ENCODE results near the gene NTN4. TPM values are rescaled to one million over a fixed set of nuclear protein-coding genes. Genes with fewer than 3 reads are reported as not detected.

Gene NTN4
- polyA plus RNA-seq, 1 of the 3 experiments (the other 2 are of a cell fraction) = 0.08 TPM

- TF ChIP-seq PBX3 (IDR thresholded peaks at IDR 0.05) = no peak
- no peak for TF ChIP-seq SMC3 (IDR thresholded peaks at IDR 0.05; ENCODE audit: low read depth, low read length)
Observed at GRCh38 chr12:95766356-95767019, 24.1 kb downstream of the NTN4 start (continued).

- no peak for DNase-seq
- H2AFZ ChIP-seq (ENCODE audit: low read depth) = no peak overlapping the region
- no peak for TF ChIP-seq RCOR1 (IDR thresholded peaks at IDR 0.05; ENCODE audit: low read length)
- TF ChIP-seq TAF1 (IDR thresholded peaks at IDR 0.05; ENCODE audit: borderline replicate concordance, low read depth, low read length) = no peak
- no peak for TF ChIP-seq RAD21 (IDR thresholded peaks at IDR 0.05; ENCODE audit: low read length)
- TF ChIP-seq FOXM1 (IDR thresholded peaks at IDR 0.05; ENCODE audit: low read depth) = no peak
- no peak for TF ChIP-seq FOXJ3 (CRISPR knock-in tag; IDR thresholded peaks at IDR 0.05)
- no peak for TF ChIP-seq POLR2AphosphoS5 (IDR thresholded peaks at IDR 0.05; ENCODE audit: low read depth, low read length)
- TF ChIP-seq EP300 (IDR thresholded peaks at IDR 0.05; ENCODE audit: borderline replicate concordance in 1 of 2, low read depth in 1 of 2, low read length in 1 of 2) = no peak
- no peak for TF ChIP-seq GATA2 (CRISPR knock-in tag; IDR thresholded peaks at IDR 0.05)
- TF ChIP-seq NRF1 (IDR thresholded peaks at IDR 0.05; ENCODE audit: low read depth, low read length) = no peak
- no peak for TF ChIP-seq REST (IDR thresholded peaks at IDR 0.05; ENCODE audit: low read depth, low read length)
- no peak for TF ChIP-seq EZH2phosphoT487 (IDR thresholded peaks at IDR 0.05; ENCODE audit: borderline replicate concordance, low read depth)
- TF ChIP-seq TEAD4 (IDR thresholded peaks at IDR 0.05; ENCODE audit: borderline replicate concordance, insufficient read depth) = no peak
- no peak for TF ChIP-seq YY1 (IDR thresholded peaks at IDR 0.05; ENCODE audit: low read depth)
- TF ChIP-seq MXI1 (IDR thresholded peaks at IDR 0.05; ENCODE audit: low read depth, low read length) = no peak
- TF ChIP-seq RFX5 (IDR thresholded peaks at IDR 0.05; ENCODE audit: low read length) = no peak
- TF ChIP-seq TCF12 (IDR thresholded peaks at IDR 0.05) = no peak
- no peak for TF ChIP-seq SIN3A (IDR thresholded peaks at IDR 0.05; ENCODE audit: borderline replicate concordance, low read depth, low read length)
- no peaks in the 10 kb centered on the region for H3K36me3 ChIP-seq (replicated peaks in 1 of 2; ENCODE audit: control insufficient read depth in 1 of 2, insufficient read depth in 2 of 2, low read length in 1 of 2)
- H3K27ac ChIP-seq (ENCODE audit: low read depth in 2 of 2, low read length in 1 of 2) = no peak overlapping the region
- H3K9ac ChIP-seq = no peak overlapping the region
- no peaks in the 10 kb centered on the region for H3K9me2 ChIP-seq
- no peaks in the 10 kb centered on the region for H3F3A ChIP-seq (replicated peaks; ENCODE audit: insufficient read depth)
- no peaks in the 10 kb centered on the region for H3K9me3 ChIP-seq
- no peaks in the 10 kb centered on the region for H4K20me1 ChIP-seq (ENCODE audit: insufficient read depth)
- no peak overlapping the region for H3K4me2 ChIP-seq
- CTCF ChIA-PET = no interaction called here
- POLR2A ChIA-PET = no interaction called here
- no peaks in the 10 kb centered on the region for H3K4me1 ChIP-seq (ENCODE audit: control insufficient read depth in 1 of 2, insufficient read depth in 2 of 2, low read depth in 1 of 2, low read length in 1 of 2)
- no peaks in the 10 kb centered on the region for H3K79me2 ChIP-seq (ENCODE audit: insufficient read depth)
- H3K4me3 ChIP-seq (ENCODE audit: low read depth in 2 of 2, low read length in 1 of 2) = no peak overlapping the region
- WGBS (ENCODE audit: low lambda C conversion rate) = 76% methylated on average over 1 of the region's 1 CpG
- no peaks in the 10 kb centered on the region; the same call in 1 of the 2 replicates for H3K27me3 ChIP-seq (ENCODE audit: insufficient read depth)
Observed at GRCh38 chr12:95764848-95765247, 25.7 kb downstream of the NTN4 start.
